Chondrocyte (in vitro differentiated cells): ENCODE measurements around the gene RNU1-4. TPM values are rescaled to one million over a fixed set of nuclear protein-coding genes. Genes with fewer than 3 reads are reported as not detected.
"Not testable (repeated sequence)": the region's sequence is repeated elsewhere in the genome, so short reads cannot be mapped to it uniquely, and the experiment has no call there.

Source experiments
- DNase-seq: peaks from one replicate; pipeline ENCODE4 v3.0.0; 2021; ENCODE audit warnings: mixed read lengths, low spot score
- H3K27ac Mint-ChIP-seq: one replicate; pipeline ENCODE4 v1.8.0; 2021; ENCODE audit warnings: mild to moderate bottlenecking, moderate library complexity, mixed read lengths; ENCODE audit not compliant: unreplicated experiment
- H3K27me3 Mint-ChIP-seq: 2 replicates; pipeline ENCODE4 v1.8.0; 2021; ENCODE audit warnings: low read depth, mixed read lengths
- H3K36me3 Mint-ChIP-seq: 2 replicates; pipeline ENCODE4 v1.8.0; 2021; ENCODE audit warnings: low read depth, mixed read lengths
- H3K4me1 Mint-ChIP-seq: 2 replicates; pipeline ENCODE4 v1.8.0; 2021; ENCODE audit warnings: low read depth, mild to moderate bottlenecking, mixed read lengths
- H3K4me3 Mint-ChIP-seq: one replicate; pipeline ENCODE4 v1.8.0; 2021; ENCODE audit warnings: mild to moderate bottlenecking, moderate library complexity, mixed read lengths; ENCODE audit not compliant: unreplicated experiment
- H3K9me3 Mint-ChIP-seq: 2 replicates; pipeline ENCODE4 v1.8.0; 2021; ENCODE audit warnings: low read depth, mixed read lengths
- total RNA-seq: library from RNA; stranded (reverse); gene quantifications from 3 replicates; pipeline ENCODE4 v1.2.1, GENCODE V29; 2021

Gene RNU1-4
- total RNA-seq, 1 donor from 2014 or later: 1,438 TPM

- H3K4me1 Mint-ChIP-seq, DNase-seq, H3K4me3 Mint-ChIP-seq, H3K9me3 Mint-ChIP-seq, H3K36me3 Mint-ChIP-seq, H3K27ac Mint-ChIP-seq: not testable (repeated sequence)
- peaks cover 14% of the 10 kb centered on the region for H3K27me3 Mint-ChIP-seq
Observed at GRCh38 chr1:16781033-16781432, 40.7 kb downstream of the RNU1-4 start.

- H3K27me3 Mint-ChIP-seq: peaks cover 14% of the 10 kb centered on the region
- DNase-seq, H3K9me3 Mint-ChIP-seq, H3K36me3 Mint-ChIP-seq, H3K4me3 Mint-ChIP-seq, H3K27ac Mint-ChIP-seq, H3K4me1 Mint-ChIP-seq: not testable (repeated sequence)
Observed at GRCh38 chr1:16781625-16782024, 41.3 kb downstream of the RNU1-4 start.

- H3K36me3 Mint-ChIP-seq, H3K9me3 Mint-ChIP-seq, H3K4me1 Mint-ChIP-seq, DNase-seq, H3K27ac Mint-ChIP-seq, H3K4me3 Mint-ChIP-seq: not testable (repeated sequence)
- peaks cover 12% of the 10 kb centered on the region for H3K27me3 Mint-ChIP-seq
Observed at GRCh38 chr1:16784955-16785354, 44.6 kb downstream of the RNU1-4 start.

DNA sequence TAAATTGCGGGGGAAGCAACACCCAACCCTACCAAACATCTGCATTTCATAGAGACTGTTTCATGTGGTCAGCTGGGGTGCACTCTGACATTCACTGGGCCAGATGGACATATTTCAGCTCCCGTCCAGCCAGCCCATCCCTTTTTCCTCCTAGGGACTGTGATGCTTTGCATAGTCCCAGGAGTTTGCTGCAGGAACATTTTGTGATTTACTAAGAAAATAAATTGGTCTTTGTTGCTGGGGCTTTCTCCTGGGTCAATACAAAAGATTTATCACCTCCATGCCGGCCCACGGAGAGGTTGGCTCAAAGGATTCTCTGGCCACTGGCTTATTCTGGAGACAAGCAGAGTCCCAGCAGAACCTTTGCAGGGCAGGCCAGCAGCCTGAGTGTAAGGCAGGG, 46.0 kb downstream of the RNU1-4 start:
- H3K9me3 Mint-ChIP-seq, H3K4me1 Mint-ChIP-seq, H3K4me3 Mint-ChIP-seq, H3K27me3 Mint-ChIP-seq, H3K27ac Mint-ChIP-seq, DNase-seq, H3K36me3 Mint-ChIP-seq: not testable (repeated sequence)

DNA sequence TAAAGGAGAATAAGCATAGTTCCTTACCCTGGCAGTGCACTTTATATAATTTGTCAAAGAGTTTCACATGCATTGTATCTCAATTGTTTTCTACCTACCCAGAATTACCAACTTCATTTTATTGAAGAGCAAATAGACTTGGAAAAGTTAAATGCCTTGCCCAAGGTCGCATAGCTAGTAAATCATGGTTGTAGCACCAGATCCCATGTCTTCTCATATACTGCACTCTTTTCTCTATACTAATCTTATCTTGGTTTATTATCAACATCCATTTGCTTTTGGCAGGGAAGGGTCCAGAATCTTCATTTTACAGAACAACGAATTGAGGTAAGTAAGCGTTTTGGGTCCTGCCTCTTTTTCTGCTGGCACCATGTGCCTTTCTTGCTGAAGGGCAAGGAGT, 46.9 kb downstream of the RNU1-4 start:
- not testable (repeated sequence) for H3K27me3 Mint-ChIP-seq, H3K4me1 Mint-ChIP-seq, H3K9me3 Mint-ChIP-seq, H3K4me3 Mint-ChIP-seq, H3K27ac Mint-ChIP-seq, H3K36me3 Mint-ChIP-seq, DNase-seq

DNA sequence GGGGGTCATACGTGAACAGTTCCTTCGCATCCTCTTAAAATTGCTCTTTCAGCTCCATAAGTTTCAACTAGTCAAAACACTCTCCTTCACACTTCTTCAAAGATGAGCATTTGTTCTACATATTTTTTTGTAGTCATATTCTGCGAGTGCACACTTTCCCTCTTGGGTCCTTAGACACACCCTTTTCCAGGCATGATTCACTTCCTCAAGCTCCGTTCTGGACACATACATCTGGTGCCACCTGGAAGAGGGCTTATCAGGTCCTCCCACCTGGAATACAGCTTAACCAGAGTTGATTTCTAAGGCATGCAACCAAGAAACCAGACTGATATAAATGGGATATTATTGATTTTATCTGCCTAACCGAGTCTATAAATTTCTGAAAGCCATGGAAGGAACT, 47.4 kb downstream of the RNU1-4 start:
- H3K9me3 Mint-ChIP-seq, H3K27ac Mint-ChIP-seq, H3K27me3 Mint-ChIP-seq, H3K4me3 Mint-ChIP-seq, H3K4me1 Mint-ChIP-seq, H3K36me3 Mint-ChIP-seq, DNase-seq: not testable (repeated sequence)

Other genes with a start within 250 kb of the RNU1-4 start
- gene RNU1-1, start 226.2 kb upstream of the RNU1-4 start, total RNA-seq: 1,438 to 1,620 TPM (median 1,579 TPM) in 3 replicates
- gene NBPF1, start 127.0 kb upstream of the RNU1-4 start, total RNA-seq: 52.1 to 67.7 TPM (median 58.9 TPM) in 3 replicates
- 1,438 to 1,620 TPM (median 1,579 TPM) in 3 replicates for gene RNU1-3, start 73.6 kb upstream of the RNU1-4 start, total RNA-seq
- gene RNU1-2, start 155.5 kb downstream of the RNU1-4 start, total RNA-seq: 1,438 to 1,620 TPM (median 1,579 TPM) in 3 replicates
- 24.7 to 32.2 TPM (median 26.2 TPM) in 3 replicates for gene CROCC, start 181.4 kb downstream of the RNU1-4 start, total RNA-seq
- gene MFAP2, start 240.1 kb downstream of the RNU1-4 start, total RNA-seq: 260 to 285 TPM (median 269 TPM) in 3 replicates